Hematopoietic multipotent progenitor cell treated with erythropoietin and hydrocortisone succinate and interleukin-3 and kit ligand, for 15 days (in vitro differentiated cells): ENCODE measurements around the gene CFAP45.
"Not testable (repeated sequence)": the region's sequence is repeated elsewhere in the genome, so short reads cannot be mapped to it uniquely, and the experiment has no call there.

Experiments
- DNase-seq: peaks from one replicate; pipeline ENCODE4 v3.0.0-alpha.2; 2015; ENCODE audit warnings: low spot score

Gene CFAP45

DNA sequence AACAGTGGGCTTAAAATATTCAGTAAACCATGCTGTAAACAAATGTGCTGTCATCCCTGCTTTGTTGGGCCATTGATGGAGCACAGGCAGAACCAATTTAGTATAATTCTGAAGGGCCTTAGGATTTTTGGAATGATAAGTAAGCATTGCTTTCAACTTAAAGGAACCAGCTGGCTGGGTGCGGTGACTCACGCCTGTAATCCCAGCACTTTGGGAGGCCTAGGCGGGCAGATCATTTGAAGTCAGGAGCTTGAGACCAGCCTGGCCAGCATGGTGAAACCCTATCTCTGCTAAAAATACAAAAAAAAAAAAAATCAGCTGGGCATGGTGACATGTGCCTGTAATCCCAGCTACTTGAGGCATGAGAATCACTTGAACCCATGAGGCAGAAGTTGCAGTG, 4.1 kb upstream of the CFAP45 start:
- not testable (repeated sequence) for DNase-seq

- no peak for DNase-seq
These were observed 2.6 kb upstream of the CFAP45 start for GRCh38 chr1:159902541-159902940.

- no peak for DNase-seq
These were observed 893 bp upstream of the CFAP45 start for GRCh38 chr1:159900755-159901360.

DNA sequence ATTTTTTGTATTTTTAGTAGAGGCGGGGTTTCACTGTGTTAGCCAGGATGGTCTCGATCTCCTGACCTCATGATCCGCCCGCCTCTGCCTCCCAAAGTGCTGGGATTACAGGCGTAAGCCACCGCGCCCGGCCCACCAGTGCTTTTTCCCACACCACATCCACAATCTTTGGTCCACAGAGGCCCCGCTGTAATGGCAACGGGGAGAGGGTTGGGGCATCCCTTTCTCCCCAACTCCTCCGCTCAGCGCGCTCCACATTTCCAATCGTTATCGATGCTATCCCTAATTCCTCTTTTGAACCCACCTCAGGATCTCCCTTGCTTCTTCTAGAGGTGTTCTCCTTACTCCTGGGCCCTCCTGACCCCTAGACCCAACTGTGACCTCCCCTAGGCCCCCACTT, 331 bp downstream of the CFAP45 start:
- DNase-seq = not testable (repeated sequence)

GRCh38 chr1:159898527-159898926, 1.4 kb downstream of the CFAP45 start:
- DNase-seq = no peak

- no peak for DNase-seq
These were observed 2.0 kb downstream of the CFAP45 start for GRCh38 chr1:159897962-159898361.

DNA sequence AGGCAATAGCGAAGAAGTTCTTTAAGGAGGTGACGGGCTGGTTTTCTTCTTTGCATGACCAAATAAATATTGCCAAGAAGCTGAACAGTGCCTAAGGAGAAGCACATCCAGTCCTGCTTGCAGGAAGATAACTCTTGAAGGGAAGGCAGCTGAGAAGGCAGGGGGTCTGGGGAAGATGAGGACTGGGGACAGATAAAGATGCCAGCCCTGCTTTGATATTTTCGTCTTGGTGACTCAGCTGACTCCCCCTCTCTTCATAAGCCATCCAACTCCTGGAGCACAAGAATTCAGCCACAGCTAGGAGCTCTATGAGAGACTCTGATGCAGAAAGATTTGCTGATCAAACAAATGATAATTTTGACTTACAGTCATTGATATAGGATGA, 3.4 kb downstream of the CFAP45 start:
- no peak for DNase-seq

- DNase-seq = no peak
These were observed 4.0 kb downstream of the CFAP45 start for GRCh38 chr1:159895836-159896545.

DNA sequence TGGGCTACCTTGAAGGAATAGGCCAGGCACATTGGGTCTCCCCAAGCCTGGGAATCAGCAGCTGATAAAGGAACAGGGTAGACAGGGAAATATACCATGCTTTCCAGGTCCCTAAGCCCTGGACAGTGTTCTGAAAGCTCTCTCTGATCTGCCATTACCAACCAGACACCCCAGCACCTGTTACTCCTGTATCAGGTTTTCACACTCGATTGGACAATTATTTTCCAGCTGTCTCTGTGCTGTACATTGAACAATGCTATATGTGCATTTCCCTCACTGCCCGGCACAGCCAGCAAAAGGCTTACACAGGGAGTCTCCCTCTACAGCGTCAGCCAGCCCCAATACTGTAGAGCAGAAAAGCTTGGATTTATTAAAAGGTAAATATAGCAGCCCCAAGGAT, 4.7 kb downstream of the CFAP45 start:
- DNase-seq = no peak

GRCh38 chr1:159892944-159893343, 7.0 kb downstream of the CFAP45 start:
- DNase-seq = no peak

DNA sequence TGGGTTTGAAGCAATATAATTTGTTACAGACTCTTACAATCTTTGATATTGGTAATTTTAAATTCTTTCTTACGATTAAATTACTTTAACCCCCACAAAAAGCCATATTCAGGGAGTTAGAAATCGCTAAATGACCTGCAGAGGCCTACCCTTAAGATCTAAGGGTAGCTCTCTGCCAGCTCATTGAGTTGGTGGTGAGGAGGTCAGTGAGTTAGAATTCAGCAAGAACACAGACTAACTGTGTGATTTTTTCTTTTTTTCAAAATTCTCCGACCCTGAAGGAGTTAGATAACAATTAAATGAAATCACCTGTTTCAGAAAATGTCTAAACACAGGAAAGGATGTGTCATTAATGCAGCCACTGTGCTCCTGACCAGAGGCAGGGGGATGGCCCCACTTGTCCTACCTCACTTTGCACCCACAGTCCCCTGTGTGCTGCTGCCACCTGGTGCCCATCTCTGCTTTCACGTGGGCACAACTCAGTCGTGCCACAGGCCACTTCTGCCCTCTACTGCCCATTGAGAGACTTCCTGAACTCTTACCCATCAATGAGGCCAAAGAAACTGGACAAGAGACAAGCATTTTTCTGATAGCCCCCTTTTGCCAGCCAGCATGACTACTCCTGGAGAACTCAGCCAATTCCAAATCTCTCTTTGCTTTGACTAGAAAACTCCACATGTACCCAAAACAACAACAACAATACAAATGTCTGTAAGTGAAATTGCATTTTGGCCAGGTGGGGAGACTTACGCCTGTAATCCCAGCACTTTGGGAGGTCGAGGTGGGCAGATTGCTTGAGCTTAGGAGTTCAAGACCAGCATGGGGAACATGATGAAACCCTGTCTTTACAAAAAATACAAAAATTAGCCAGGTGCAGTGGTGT, 8.4 kb downstream of the CFAP45 start:
- peak; percentile 83 for DNase-seq

- DNase-seq = no peak
These were observed 9.6 kb downstream of the CFAP45 start for GRCh38 chr1:159890390-159890789.

DNA sequence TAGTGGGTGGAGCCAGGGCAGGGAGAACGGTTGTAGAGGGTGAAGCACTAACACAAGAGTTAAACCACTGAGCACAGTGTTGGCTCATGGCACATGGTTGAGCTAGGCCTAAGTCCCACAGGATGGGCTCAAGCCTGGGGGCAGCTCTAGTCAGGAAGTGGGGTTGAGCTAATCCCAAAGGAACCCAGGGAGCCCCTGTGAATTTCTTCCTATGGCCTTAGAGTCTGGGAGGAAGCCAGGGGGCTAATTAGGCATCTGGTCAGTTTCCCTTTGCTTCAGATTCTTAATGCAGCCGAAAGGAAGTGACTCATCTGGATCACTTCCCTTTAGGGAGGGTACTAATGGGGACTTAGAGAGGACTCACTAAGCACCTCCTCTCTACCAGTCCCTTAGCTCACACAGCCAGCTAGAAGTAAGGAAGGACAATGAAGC, 10.1 kb downstream of the CFAP45 start:
- DNase-seq = no peak

DNA sequence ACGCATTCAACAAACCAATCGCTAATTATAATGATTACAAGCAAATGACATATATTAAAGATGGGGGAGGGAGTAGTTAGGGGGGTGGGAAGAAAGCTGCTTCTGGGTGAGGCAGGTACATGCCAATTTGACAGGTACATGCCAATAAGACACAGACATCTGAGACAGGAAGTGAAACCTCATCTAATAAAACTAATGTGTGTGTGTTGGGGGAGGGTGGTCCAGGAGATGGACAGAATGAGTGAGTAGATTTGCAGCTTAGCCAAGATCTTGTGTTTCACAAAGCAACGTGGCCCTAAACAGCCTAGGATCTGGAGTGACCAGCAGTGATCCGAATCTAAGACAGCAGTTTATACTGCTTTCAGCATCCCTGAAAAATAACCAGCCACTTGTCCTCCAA, 10.8 kb downstream of the CFAP45 start:
- no peak for DNase-seq

- no peak for DNase-seq
These were observed 15.7 kb downstream of the CFAP45 start for GRCh38 chr1:159884296-159884695.

DNA sequence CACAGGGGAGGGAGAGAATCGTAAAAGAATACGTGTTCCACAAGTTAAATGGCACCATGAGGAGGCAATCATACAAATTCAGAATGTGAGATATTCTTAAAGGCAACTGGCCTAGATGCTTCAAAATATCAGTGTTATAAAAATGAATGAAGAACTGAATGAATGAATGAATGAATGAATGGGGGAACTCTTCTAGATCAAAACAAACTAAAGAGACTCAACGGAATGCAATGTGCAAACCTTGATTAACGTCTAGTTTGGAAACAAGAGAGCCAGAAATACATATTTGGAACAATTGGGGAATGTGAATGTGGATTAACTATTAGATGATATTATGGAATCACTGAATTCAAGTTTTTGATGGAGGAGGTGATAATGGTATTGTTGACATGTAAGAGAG, 16.8 kb downstream of the CFAP45 start:
- DNase-seq = no peak

DNA sequence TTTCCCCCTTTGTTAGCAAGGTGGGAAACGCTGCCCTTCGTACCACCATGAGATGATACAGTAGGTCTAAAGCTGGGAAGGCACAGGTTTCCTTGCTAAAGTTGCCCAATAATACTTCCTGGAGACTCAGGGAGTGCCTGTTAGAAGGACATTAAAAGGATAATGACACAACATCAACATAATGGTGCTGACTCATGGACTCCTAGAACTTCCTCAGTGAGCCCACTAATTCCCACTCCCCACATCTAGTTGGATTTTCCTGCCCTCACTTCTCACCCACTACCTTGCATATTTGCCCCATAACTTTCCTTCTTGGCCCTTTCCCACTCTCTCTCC, 17.5 kb downstream of the CFAP45 start:
- DNase-seq = no peak

DNA sequence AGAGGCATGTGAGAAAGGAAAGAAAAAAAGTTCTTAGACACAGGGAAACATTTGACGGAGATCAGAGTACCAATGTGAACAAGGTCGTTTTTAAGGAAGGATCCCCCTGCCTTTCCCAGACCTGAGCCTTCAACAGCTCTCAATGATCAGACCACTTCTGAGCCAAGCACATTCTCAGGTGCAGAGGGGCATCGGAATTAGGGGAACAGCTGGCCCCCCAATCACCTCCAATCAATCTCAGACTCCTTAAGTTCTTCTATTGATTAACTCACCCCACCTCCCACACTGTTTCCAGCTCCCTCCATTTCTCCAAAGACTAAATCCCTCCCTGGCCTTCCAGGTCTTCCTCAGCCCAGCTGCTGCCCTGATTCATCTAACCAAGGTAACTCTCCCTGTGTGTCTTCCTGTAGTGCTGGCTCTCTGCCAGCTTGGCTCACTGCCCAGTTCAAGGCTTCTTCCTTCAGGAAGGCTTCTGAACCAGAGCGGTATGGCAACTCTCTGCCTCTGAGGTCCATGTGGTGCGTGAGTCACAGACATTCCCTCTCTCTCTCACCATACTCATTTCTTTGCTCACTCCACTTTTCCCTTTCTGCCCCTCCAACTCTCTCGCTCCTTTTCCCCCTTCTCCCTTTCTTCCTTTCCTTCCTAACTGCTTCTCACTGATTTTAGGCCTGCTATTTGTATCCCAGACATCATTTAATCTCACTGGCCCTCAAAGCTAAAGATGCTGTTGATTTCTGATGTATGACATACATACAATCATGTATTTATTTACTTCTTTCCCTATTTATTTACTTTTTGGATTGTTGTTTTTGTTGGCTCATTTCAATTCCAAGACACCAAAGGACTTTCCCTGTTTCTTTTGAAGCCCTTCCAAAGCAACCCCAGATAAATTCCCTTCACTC, 18.1 kb downstream of the CFAP45 start:
- peak; percentile 51 for DNase-seq

GRCh38 chr1:159880430-159880829, 19.5 kb downstream of the CFAP45 start:
- no peak for DNase-seq

DNA sequence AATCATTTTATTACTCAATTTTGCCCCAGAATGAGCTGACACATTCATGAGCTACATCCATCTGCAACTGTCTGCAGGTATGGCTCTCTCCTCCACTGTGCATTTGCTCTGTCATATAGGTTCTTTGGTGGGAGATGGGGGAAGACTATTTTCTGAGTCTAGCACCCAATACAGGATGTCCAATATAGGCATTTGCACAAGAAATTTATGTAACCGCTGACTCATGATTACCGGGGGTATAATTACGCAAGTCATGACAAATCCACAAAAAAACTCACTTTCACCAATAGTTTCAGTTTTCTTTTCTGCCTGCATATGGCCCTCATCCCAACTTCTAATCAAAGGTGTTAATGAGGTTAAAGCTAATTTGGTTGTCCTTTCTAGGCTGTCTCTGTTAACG, 20.0 kb downstream of the CFAP45 start:
- peak; percentile 62 for DNase-seq

- no peak for DNase-seq
These were observed 20.8 kb downstream of the CFAP45 start for GRCh38 chr1:159879136-159879535.
